H1 (cell line): ENCODE results near the gene OGFRL1. TPM values are rescaled to one million over a fixed set of nuclear protein-coding genes. Genes with fewer than 3 reads are reported as not detected.

Experiments
- CTCF ChIA-PET: fragments of 300-600 bp; sonication (Branson Sonifier 250); formaldehyde crosslinking; loops from one replicate; lab custom pipeline; 2021; ENCODE audit not compliant: partially characterized antibody; lab: Charles Lee
- POLR2A ChIA-PET: fragments of 300-600 bp; sonication (Branson Sonifier 250); formaldehyde crosslinking; loops from one replicate; lab custom pipeline; 2021; ENCODE audit warnings: inconsistent platforms; ENCODE audit not compliant: partially characterized antibody; lab: Charles Lee
- DNase-seq, 2 experiments: peaks; one replicate each; pipeline versions ENCODE4 v3.0.0 to v3.0.0-alpha.2; 2010 to 2022; ENCODE audit warnings: low spot score in 2 of 2, low read depth in 1 of 2, mixed read lengths in 1 of 2
- FAIRE-seq: peaks from 2 replicates; lab custom pipeline; 2011; peaks lifted over from hg19 to GRCh38; lab: Jason Lieb, UNC
- H2AFZ ChIP-seq: 2 replicates; pipeline ENCODE4 v1.8.1; 2012; ENCODE audit warnings: low read length, inconsistent platforms
- H2AK5ac ChIP-seq: 2 replicates; pipeline ENCODE4 v1.6.1; 2013; ENCODE audit warnings: low read depth, low read length
- H2BK120ac ChIP-seq: replicated peaks from 2 replicates; pipeline ENCODE3; 2013; ENCODE audit warnings: low read depth, low read length, inconsistent platforms
- H2BK12ac ChIP-seq: 2 replicates; pipeline ENCODE4 v1.6.1; 2013; ENCODE audit warnings: low read depth, low read length
- H2BK15ac ChIP-seq: 2 replicates; pipeline ENCODE4 v1.6.1; 2013; ENCODE audit warnings: low read length
- H2BK20ac ChIP-seq: 2 replicates; pipeline ENCODE4 v1.6.1; 2013; ENCODE audit warnings: low read length
- H2BK5ac ChIP-seq: 2 replicates; pipeline ENCODE4 v1.6.1; 2013; ENCODE audit warnings: low read depth, low read length
- H3K14ac ChIP-seq: 2 replicates; pipeline ENCODE4 v1.6.1; 2013; ENCODE audit warnings: inconsistent platforms; ENCODE audit not compliant: insufficient read length
- H3K18ac ChIP-seq: 2 replicates; pipeline ENCODE4 v1.6.1; 2013; ENCODE audit warnings: low read length; ENCODE audit errors: extremely low read depth
- H3K23ac ChIP-seq: 2 replicates; pipeline ENCODE4 v1.6.1; 2013; ENCODE audit warnings: inconsistent platforms; ENCODE audit not compliant: insufficient read length
- H3K23me2 ChIP-seq: 2 replicates; pipeline ENCODE4 v1.6.1; 2013; ENCODE audit warnings: low read depth, low read length
- H3K27ac ChIP-seq: 2 replicates; pipeline ENCODE4 v1.6.1; 2011; ENCODE audit warnings: low read depth, low read length, inconsistent platforms
- H3K27me3 ChIP-seq, 4 experiments: replicated peaks in 1 of 4; 1 replicate in 1 of 4; 2 replicates in 3 of 4; pipeline versions ENCODE4 v1.6.1 to v1.8.1; 2011 to 2013; ENCODE audit warnings: low read length in 3 of 4, mild to moderate bottlenecking in 3 of 4, inconsistent platforms in 2 of 4, mixed read lengths in 2 of 4, moderate library complexity in 1 of 4; ENCODE audit not compliant: control insufficient read depth in 3 of 4, insufficient read depth in 3 of 4; ENCODE audit errors: extremely low read depth in 1 of 4
- H3K36me3 ChIP-seq, 4 experiments: 2 replicates each; pipeline versions ENCODE4 v1.6.1 to v1.8.1; 2011 to 2013; ENCODE audit warnings: mild to moderate bottlenecking in 4 of 4, low read length in 3 of 4, moderate library complexity in 2 of 4, control low read depth in 1 of 4, inconsistent platforms in 1 of 4; ENCODE audit not compliant: insufficient read depth in 4 of 4, control insufficient read depth in 2 of 4
- H3K4ac ChIP-seq: replicated peaks from 2 replicates; pipeline ENCODE3; 2013; ENCODE audit warnings: low read length, low read depth, mixed read lengths, inconsistent platforms; ENCODE audit not compliant: insufficient read length
- H3K4me1 ChIP-seq, 4 experiments: replicated peaks in 1 of 4; 1 replicate in 1 of 4; 2 replicates in 3 of 4; pipeline versions ENCODE4 v1.6.1 to v1.8.1; 2011 to 2013; ENCODE audit warnings: low read length in 3 of 4, inconsistent platforms in 2 of 4, mixed read lengths in 1 of 4; ENCODE audit not compliant: insufficient read depth in 4 of 4, control insufficient read depth in 3 of 4
- H3K4me2 ChIP-seq, 2 experiments: 2 replicates each; pipeline versions ENCODE4 v1.6.1 to v1.8.1; 2011 to 2013; ENCODE audit warnings: low read depth in 2 of 2, low read length in 2 of 2, control low read depth in 1 of 2, inconsistent platforms in 1 of 2, mild to moderate bottlenecking in 1 of 2; ENCODE audit not compliant: insufficient read depth in 1 of 2
- H3K4me3 ChIP-seq, 4 experiments: fragments of 200-600, 300-600 bp in 1 of 4; sonication (generic), shearing (Covaris generic), sonication (Bioruptor Twin) in 1 of 4; 2 replicates each; pipeline versions ENCODE4 v1.5.1 to v1.8.1; 2011 to 2016; ENCODE audit warnings: low read length in 4 of 4, low read depth in 3 of 4, control low read depth in 2 of 4, inconsistent platforms in 2 of 4, mild to moderate bottlenecking in 2 of 4, mixed read lengths in 1 of 4, moderate library complexity in 1 of 4; ENCODE audit not compliant: insufficient read depth in 2 of 4; ENCODE audit errors: extremely low read depth in 1 of 4
- H3K56ac ChIP-seq: replicated peaks from 2 replicates; pipeline ENCODE3; 2013; ENCODE audit warnings: low read depth, mild to moderate bottlenecking, mixed read lengths, low read length, inconsistent platforms; ENCODE audit not compliant: insufficient read length
- H3K79me1 ChIP-seq: 2 replicates; pipeline ENCODE4 v1.6.1; 2013; ENCODE audit warnings: low read depth, low read length, control low read depth
- H3K79me2 ChIP-seq, 2 experiments: 2 replicates each; pipeline versions ENCODE4 v1.6.1 to v1.8.1; 2012 to 2013; ENCODE audit warnings: low read length in 2 of 2, mild to moderate bottlenecking in 2 of 2, inconsistent platforms in 1 of 2; ENCODE audit not compliant: insufficient read depth in 2 of 2, control insufficient read depth in 1 of 2
- H3K9ac ChIP-seq, 4 experiments: replicated peaks in 1 of 4; 1 replicate in 1 of 4; 2 replicates in 3 of 4; pipeline versions ENCODE4 v1.6.1 to v1.8.1; 2011 to 2013; ENCODE audit warnings: low read depth in 3 of 4, low read length in 3 of 4, control low read depth in 2 of 4, mild to moderate bottlenecking in 2 of 4, moderate library complexity in 2 of 4, inconsistent platforms in 1 of 4; ENCODE audit errors: extremely low read depth in 1 of 4
- H3K9me3 ChIP-seq, 2 experiments: 2 replicates each; pipeline versions ENCODE4 v1.6.1 to v1.8.1; 2012 to 2013; ENCODE audit warnings: mild to moderate bottlenecking in 2 of 2, moderate library complexity in 2 of 2, control low read depth in 1 of 2, inconsistent platforms in 1 of 2, low read depth in 1 of 2, low read length in 1 of 2, mixed read lengths in 1 of 2; ENCODE audit not compliant: insufficient read depth in 2 of 2
- H4K20me1 ChIP-seq, 2 experiments: replicated peaks in 1 of 2; 2 replicates each; pipeline versions ENCODE3 to v1.8.1; 2011 to 2013; ENCODE audit warnings: inconsistent platforms in 2 of 2, low read length in 2 of 2, mild to moderate bottlenecking in 1 of 2; ENCODE audit not compliant: insufficient read depth in 2 of 2, control insufficient read depth in 1 of 2
- H4K5ac ChIP-seq: 2 replicates; pipeline ENCODE4 v1.6.1; 2013; ENCODE audit warnings: low read length, low read depth, mixed read lengths, inconsistent platforms; ENCODE audit not compliant: insufficient read length
- H4K8ac ChIP-seq: 2 replicates; pipeline ENCODE4 v1.8.0; 2013; ENCODE audit warnings: mild to moderate bottlenecking, moderate library complexity, low read length, inconsistent platforms; ENCODE audit not compliant: insufficient read depth; ENCODE audit errors: extremely low read depth
- H4K91ac ChIP-seq: replicated peaks from 2 replicates; pipeline ENCODE3; 2013; ENCODE audit warnings: low read length, mixed read lengths, inconsistent platforms; ENCODE audit not compliant: insufficient read length
- ATF3 ChIP-seq: IDR thresholded peaks from 2 replicates; pipeline ENCODE4 v1.6.1; 2011; ENCODE audit warnings: low read depth, mild to moderate bottlenecking, low read length; ENCODE audit not compliant: insufficient read depth
- CEBPB ChIP-seq: IDR thresholded peaks from 2 replicates; pipeline ENCODE4 v1.6.1; 2012; ENCODE audit warnings: low read depth, low read length
- CHD1 ChIP-seq: IDR thresholded peaks from 2 replicates; pipeline ENCODE4 v1.6.1; 2012; ENCODE audit warnings: low read depth, low read length, improper control_type of control experiment
- CHD2 ChIP-seq: IDR thresholded peaks from 2 replicates; pipeline ENCODE4 v1.6.1; 2012; ENCODE audit warnings: low read length, improper control_type of control experiment
- E2F6 ChIP-seq: IDR thresholded peaks from 2 replicates; pipeline ENCODE4 v1.6.1; 2012; ENCODE audit warnings: inconsistent platforms
- EGR1 ChIP-seq: IDR thresholded peaks from 2 replicates; pipeline ENCODE4 v1.6.1; 2011; ENCODE audit warnings: low read depth, low read length, borderline replicate concordance
- HDAC2 ChIP-seq, 2 experiments: fragments of 300-600 bp in 1 of 2; sonication (generic) in 1 of 2; IDR thresholded peaks; 2 replicates each; pipeline ENCODE4 v1.6.1; 2011 to 2012; ENCODE audit warnings: low read depth in 2 of 2, low read length in 2 of 2, mild to moderate bottlenecking in 2 of 2, moderate library complexity in 2 of 2, borderline replicate concordance in 1 of 2, inconsistent platforms in 1 of 2
- MAFK ChIP-seq: IDR thresholded peaks from 2 replicates; pipeline ENCODE4 v1.6.1; 2012; ENCODE audit warnings: low read depth, mild to moderate bottlenecking, improper control_type of control experiment, low read length
- MAX ChIP-seq: IDR thresholded peaks from 2 replicates; pipeline ENCODE4 v1.6.1; 2012; ENCODE audit warnings: inconsistent platforms
- POLR2A ChIP-seq, 2 experiments: IDR thresholded peaks; 1 replicate in 1 of 2; 2 replicates in 1 of 2; pipeline ENCODE4 v1.6.1; 2011; ENCODE audit warnings: low read depth in 2 of 2, low read length in 2 of 2, mild to moderate bottlenecking in 2 of 2; ENCODE audit errors: control extremely low read depth in 1 of 2
- RNF2 ChIP-seq: fragments of 200-900, 300-1000 bp; sonication (generic); IDR thresholded peaks from 2 replicates; pipeline ENCODE4 v1.7.1; 2016; ENCODE audit warnings: borderline replicate concordance, low read depth, mild to moderate bottlenecking, antibody characterized with exemption, low read length; ENCODE audit not compliant: poor library complexity, severe bottlenecking; ENCODE audit errors: missing control alignments
- SIRT6 ChIP-seq: IDR thresholded peaks from one replicate; pipeline ENCODE4 v1.7.1; 2012; ENCODE audit warnings: low read length, inconsistent platforms
- polyA plus RNA-seq, 7 experiments: library from polyadenylated mRNA; depleted of rRNA in 3 of 7; stranded (reverse) in 5 of 7; unstranded in 2 of 7; fragments of >200 nt in 5 of 7; fragments of 200-250 nt in 2 of 7; gene quantifications; 1 replicate in 5 of 7; 2 replicates in 1 of 7; 4 replicates in 1 of 7; pipeline versions ENCODE4 v1.2.1 to v1.2.3, GENCODE V29; 2011 to 2013; ENCODE audit warnings: missing spikeins in 2 of 7, mixed read lengths in 2 of 7
- total RNA-seq: library from RNA; stranded (reverse); fragmentation: NEBNext Ultra II Directional; extraction: Animal tissue kit (Norgen Biotek cat#: 25700); gene quantifications from 2 replicates; pipeline ENCODE4 v1.2.1, GENCODE V29; 2021

OGFRL1 gene
- total and polyA plus RNA-seq, 2 of the 8 experiments (the other 6 are each of a cell fraction or from before 2014, with no cell fraction given), result 1.1 to 9.0 TPM

- DNase-seq (no peak), FAIRE-seq (no peak)
- no peak overlapping the region for H2BK120ac ChIP-seq
These were observed 46.2 kb downstream of the OGFRL1 start for GRCh38 chr6:71334768-71335167.

More at GRCh38 chr6:71334768-71335167, 46.2 kb downstream of the OGFRL1 start:
- Histone ChIP-seq H3K9me3 (no peaks in the 10 kb centered on the region), H4K20me1 (no peaks in the 10 kb centered on the region), H3K4me2 (no peak overlapping the region), H3K27me3 (no peaks in the 10 kb centered on the region), H2BK5ac (no peak overlapping the region), H3K4me3 (no peak overlapping the region), H2AFZ (no peak overlapping the region; the same call in 1 of the 2 replicates), H3K18ac (no peak overlapping the region), H4K91ac (no peak overlapping the region), H3K4ac (no peak overlapping the region), H3K9ac (no peak overlapping the region), H2BK20ac (no peak overlapping the region), H3K79me2 (no peaks in the 10 kb centered on the region), H2AK5ac (no peak overlapping the region), H3K36me3 (no peaks in the 10 kb centered on the region), H4K8ac (no peak overlapping the region), H3K56ac (no peak overlapping the region), H3K14ac (no peak overlapping the region), H3K23ac (no peak overlapping the region), H3K23me2 (no peaks in the 10 kb centered on the region), H2BK15ac (no peak overlapping the region), H3K27ac (no peak overlapping the region), H2BK12ac (no peak overlapping the region; the same call in 1 of the 2 replicates), H4K5ac (no peak overlapping the region), H3K4me1 (peaks cover 0 to 5% (median 2%) of the 10 kb centered on the region in 4 experiments; a peak in 2 of 7 replicates), H3K79me1 (no peaks in the 10 kb centered on the region)
- POLR2A ChIA-PET, result no interaction called here
- TF ChIP-seq CHD1 (no peak), MAX (no peak), EGR1 (no peak), SIRT6 (no peak), HDAC2 (IDR thresholded peaks at IDR 0.05; ENCODE audit: borderline replicate concordance in 1 of 2, low read depth in 2 of 2, low read length in 2 of 2) (no peak), CEBPB (no peak), RNF2 (no peak), ATF3 (no peak), POLR2A (IDR thresholded peaks at IDR 0.05; ENCODE audit: control extremely low read depth in 1 of 2, low read depth in 2 of 2, low read length in 2 of 2) (no peak), MAFK (no peak), E2F6 (no peak), CHD2 (no peak)
- CTCF ChIA-PET, result no interaction called here
